ENCODE data around the gene HBEGF. TPM values are rescaled to one million over a fixed set of nuclear protein-coding genes. Genes with fewer than 3 reads are reported as not detected.

HBEGF gene
- total and polyA plus RNA-seq, 2 experiments from 2014 or later: 3.7 to 4.9 TPM

DNA sequence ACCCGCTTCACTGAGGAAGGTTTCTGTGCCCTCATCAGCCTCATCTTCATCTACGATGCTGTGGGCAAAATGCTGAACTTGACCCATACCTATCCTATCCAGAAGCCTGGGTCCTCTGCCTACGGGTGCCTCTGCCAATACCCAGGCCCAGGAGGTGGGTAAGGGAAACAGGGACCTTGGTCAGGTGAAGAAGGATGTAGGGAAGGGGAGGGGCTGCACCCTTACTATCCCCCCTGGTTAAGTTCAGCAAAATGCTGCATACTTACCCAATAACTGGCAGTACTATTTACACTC, 18.0 kb upstream of the HBEGF start:
- H3K4me3 ChIP-seq: no peak overlapping the region
- DNase-seq (ENCODE audit: low read depth in 1 of 2, low spot score in 1 of 2): no peak
- H3K36me3 ChIP-seq: no peaks in the 10 kb centered on the region
- peaks cover 16% of the 10 kb centered on the region for H3K27me3 ChIP-seq
- no peak for TF ChIP-seq CTCF (IDR thresholded peaks at IDR 0.05; ENCODE audit: low read depth, low read length)
- H3K4me1 ChIP-seq (ENCODE audit: low read depth): no peaks in the 10 kb centered on the region
- no peaks in the 10 kb centered on the region for H3K9me3 ChIP-seq (ENCODE audit: low read depth)
- no peak overlapping the region for H3K27ac ChIP-seq

DNA sequence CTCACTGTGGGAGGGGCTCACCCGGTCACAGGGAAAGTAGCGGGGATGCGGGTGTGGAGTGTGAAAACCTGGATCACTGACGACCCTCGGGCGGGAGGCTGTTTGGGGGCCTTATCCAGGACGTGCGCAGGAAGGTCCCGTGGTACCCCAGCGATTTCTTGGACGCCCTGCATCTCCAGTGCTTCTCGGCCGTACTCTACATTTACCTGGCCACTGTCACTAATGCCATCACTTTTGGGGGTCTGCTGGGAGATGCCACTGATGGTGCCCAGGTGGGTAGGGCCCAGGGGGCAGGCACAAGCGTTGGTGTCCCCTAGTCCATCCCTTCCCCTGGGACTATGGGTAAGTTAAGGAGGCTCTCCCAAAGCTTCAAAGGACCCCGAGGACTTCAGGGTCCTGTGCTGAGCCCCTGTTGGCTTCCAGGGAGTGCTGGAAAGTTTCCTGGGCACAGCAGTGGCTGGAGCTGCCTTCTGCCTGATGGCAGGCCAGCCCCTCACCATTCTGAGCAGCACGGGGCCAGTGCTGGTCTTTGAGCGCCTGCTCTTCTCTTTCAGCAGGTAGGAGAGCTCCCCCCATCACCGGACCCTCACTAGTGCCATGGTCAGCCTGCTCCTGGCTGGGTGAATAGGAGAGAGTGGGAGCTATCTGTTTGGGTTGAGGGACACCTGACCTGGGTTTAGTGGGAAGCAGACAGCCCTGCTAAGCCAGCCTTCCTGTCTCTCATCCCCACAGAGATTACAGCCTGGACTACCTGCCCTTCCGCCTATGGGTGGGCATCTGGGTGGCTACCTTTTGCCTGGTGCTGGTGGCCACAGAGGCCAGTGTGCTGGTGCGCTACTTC, 17.4 kb upstream of the HBEGF start:
- Histone ChIP-seq H3K4me1 (ENCODE audit: low read depth) (no peaks in the 10 kb centered on the region), H3K9me3 (ENCODE audit: low read depth) (no peaks in the 10 kb centered on the region), H3K27me3 (peaks cover 16% of the 10 kb centered on the region), H3K36me3 (no peaks in the 10 kb centered on the region), H3K27ac (no peak overlapping the region), H3K4me3 (peak overlapping the region; percentile 18)
- no peak for TF ChIP-seq CTCF (IDR thresholded peaks at IDR 0.05; ENCODE audit: low read depth, low read length)
- no peak for DNase-seq (ENCODE audit: low read depth in 1 of 2, low spot score in 1 of 2)

DNA sequence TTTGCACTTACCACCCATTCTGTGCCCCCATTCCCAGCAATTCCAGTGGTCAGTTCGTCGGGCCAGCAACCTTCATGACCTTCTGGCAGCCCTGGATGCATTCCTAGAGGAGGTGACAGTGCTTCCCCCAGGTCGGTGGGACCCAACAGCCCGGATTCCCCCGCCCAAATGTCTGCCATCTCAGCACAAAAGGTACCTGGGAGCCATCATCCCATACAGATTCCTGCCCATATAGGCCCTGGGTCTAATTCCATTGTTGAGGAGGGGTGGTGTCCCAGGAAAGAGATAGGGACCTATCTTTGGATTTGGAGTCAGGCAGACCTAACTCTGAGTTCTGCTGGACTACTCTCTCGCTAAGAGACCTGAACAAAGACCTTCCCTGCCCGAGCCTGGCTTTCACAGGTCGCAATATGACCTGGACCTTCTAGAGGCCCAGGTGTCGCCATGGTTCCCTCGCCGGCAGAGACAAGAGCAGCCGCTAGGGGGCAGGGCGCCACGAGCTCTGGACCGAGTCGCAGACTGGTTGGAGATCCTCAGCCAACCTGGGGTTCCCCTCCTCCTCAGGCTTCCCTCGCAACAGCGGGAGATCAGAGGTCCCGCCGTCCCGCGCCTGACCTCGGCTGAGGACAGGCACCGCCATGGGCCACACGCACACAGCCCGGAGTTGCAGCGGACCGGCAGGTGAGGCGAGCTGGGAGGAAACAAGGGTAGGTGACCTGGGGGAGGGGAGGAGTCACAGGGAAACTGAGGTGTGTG, 16.6 kb upstream of the HBEGF start:
- H3K4me1 ChIP-seq (ENCODE audit: low read depth): no peaks in the 10 kb centered on the region
- peak overlapping the region; percentile 18 for H3K4me3 ChIP-seq
- no peak overlapping the region for H3K27ac ChIP-seq
- H3K36me3 ChIP-seq: no peaks in the 10 kb centered on the region
- no peaks in the 10 kb centered on the region for H3K9me3 ChIP-seq (ENCODE audit: low read depth)
- peak; percentile 76 to 86 for DNase-seq (ENCODE audit: low read depth in 1 of 2, low spot score in 1 of 2)
- peaks cover 16% of the 10 kb centered on the region for H3K27me3 ChIP-seq
- TF ChIP-seq CTCF (IDR thresholded peaks at IDR 0.05; ENCODE audit: low read depth, low read length): peak; percentile 97

DNA sequence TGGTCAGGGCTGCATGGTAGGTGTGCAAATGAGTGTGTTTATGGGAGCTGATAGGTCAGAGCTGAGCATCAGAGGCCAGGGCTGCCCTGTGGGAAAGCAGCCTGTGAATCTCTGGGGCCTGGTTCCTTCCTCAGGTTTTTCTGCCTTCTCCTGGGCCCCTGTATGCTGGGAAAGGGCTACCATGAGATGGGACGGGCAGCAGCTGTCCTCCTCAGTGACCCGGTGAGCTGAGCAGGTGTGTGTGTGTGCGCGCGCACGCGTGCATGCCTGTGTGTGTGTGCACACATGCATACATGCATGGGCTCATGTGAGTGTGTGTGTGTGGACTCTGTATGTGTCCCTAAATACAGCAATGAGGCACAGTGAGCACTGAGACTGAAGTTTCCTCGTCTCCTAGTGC, 15.9 kb upstream of the HBEGF start:
- H3K4me3 ChIP-seq: no peak overlapping the region
- DNase-seq (ENCODE audit: low read depth in 1 of 2, low spot score in 1 of 2): no peak
- H3K9me3 ChIP-seq (ENCODE audit: low read depth): no peaks in the 10 kb centered on the region
- TF ChIP-seq CTCF (IDR thresholded peaks at IDR 0.05; ENCODE audit: low read depth, low read length): no peak
- no peaks in the 10 kb centered on the region for H3K4me1 ChIP-seq (ENCODE audit: low read depth)
- no peak overlapping the region for H3K27ac ChIP-seq
- no peaks in the 10 kb centered on the region for H3K36me3 ChIP-seq
- peaks cover 16% of the 10 kb centered on the region for H3K27me3 ChIP-seq

DNA sequence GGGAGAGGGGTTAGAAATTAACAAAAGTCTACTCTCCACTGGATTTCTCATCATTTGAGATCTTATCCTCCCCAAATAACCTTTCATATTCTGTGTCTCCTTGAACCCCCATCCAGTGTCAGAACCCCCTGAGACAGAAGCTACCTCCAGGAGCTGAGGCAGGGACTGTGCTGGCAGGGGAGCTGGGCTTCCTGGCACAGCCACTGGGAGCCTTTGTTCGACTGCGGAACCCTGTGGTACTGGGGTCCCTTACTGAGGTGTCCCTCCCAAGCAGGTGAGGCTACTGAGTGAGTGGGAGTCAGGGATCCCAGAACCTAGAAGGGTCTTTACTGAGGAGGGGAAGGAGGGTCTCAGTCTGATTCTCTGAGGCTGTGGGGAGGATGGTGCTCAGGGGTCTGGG, 15.5 kb upstream of the HBEGF start:
- peaks cover 16% of the 10 kb centered on the region for H3K27me3 ChIP-seq
- no peak for DNase-seq (ENCODE audit: low read depth in 1 of 2, low spot score in 1 of 2)
- no peaks in the 10 kb centered on the region for H3K9me3 ChIP-seq (ENCODE audit: low read depth)
- H3K4me1 ChIP-seq (ENCODE audit: low read depth): no peaks in the 10 kb centered on the region
- no peak overlapping the region for H3K27ac ChIP-seq
- no peak for TF ChIP-seq CTCF (IDR thresholded peaks at IDR 0.05; ENCODE audit: low read depth, low read length)
- no peak overlapping the region for H3K4me3 ChIP-seq
- no peaks in the 10 kb centered on the region for H3K36me3 ChIP-seq
